GM18498 (cell line): ENCODE measurements around the gene LARP4.
"Not testable (repeated sequence)": the region's sequence is repeated elsewhere in the genome, so short reads cannot be mapped to it uniquely, and the experiment has no call there.

Source experiments
- ATAC-seq: cut with Tn5 transposase; IDR thresholded peaks from one replicate; pipeline ENCODE4 v1.9.1; 2021; ENCODE audit warnings: mild to moderate bottlenecking, moderate library complexity; ENCODE audit not compliant: unreplicated experiment

LARP4 gene

DNA sequence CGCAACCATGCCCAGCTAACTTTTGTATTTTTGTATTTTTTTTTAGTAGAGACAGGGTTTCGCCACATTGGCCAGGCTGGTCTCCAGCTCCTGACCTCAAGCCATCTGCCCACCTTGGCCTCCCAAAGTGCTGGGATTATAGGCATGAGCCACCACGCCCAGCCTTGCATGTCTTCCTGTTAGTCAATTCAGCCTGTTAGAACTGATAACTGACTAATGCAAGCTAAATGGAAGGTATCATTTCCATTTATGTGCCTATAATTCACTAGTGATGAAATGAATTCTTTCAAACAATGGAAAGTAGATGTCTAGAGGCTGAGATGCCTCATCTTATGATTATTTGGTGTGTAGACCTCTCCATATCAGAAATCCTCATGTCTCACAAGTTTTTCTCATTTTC lies 66.8 kb downstream of the LARP4 start:
- no peak for ATAC-seq

DNA sequence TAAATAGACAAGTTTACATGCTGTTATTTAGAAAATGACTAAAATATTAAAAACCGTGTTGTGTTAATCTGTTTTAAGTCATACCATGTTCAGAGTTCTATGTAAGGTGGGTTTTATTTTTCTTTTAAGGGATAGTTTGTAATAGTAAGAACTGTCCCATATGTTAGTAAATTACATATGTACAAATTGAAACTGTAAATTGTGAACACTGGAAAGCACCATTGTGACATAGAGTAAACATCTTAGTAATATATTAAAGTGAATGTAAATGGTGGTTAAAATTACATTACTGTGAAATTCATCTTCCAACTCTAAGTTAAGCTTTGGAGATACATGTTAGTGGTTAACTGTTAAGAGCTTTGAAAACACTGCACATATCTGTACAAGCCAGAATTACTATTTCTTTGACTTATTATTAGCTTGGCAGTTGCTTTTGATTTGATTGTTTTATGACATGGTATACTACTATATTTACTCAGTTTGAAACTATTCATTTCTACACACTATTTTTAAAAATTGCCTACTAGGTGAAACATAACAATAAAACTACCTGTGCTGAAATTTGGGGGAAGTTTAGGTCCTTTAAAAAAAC lies 76.7 kb downstream of the LARP4 start:
- no peak for ATAC-seq

DNA sequence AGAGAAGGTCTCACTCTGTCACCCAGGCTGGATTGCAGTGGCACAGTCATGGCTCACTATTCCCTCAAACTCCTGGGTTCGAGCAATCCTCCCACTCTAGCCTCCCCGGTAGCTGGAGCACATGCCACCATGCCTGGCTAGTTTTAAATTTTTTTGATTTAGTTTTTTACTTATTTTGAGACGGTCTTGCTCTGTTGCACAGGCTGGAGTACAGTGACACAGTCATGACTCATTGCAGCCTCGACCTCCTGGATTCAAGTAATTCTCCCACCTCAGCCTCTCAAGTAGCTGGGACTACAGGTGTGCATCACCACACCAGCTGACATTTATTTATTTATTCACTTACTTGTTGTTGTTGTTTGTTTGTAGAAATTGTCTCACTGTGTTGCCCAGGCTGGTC lies 81.9 kb downstream of the LARP4 start:
- ATAC-seq: no peak

- no peak for ATAC-seq
Observed at GRCh38 chr12:50483488-50483887, 82.8 kb downstream of the LARP4 start.

DNA sequence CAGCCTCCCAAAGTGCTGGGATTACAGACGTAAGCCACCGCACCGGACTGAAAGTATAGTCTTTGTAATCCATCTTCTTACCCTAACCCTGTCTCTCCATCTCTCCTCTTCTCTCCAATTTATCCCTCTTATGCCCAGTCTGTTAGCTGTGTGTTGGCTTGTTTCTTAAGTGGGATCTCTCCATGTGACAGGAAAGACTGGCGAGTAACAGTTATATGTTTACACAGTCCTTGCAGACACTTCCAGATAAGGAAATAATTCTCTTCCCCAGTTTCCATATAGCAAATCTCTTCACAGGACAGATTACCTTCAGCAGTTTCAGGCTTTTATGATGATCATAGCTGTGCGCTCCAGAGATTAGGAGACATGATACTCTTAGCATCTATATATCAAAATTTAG lies 88.1 kb downstream of the LARP4 start:
- ATAC-seq: no peak

DNA sequence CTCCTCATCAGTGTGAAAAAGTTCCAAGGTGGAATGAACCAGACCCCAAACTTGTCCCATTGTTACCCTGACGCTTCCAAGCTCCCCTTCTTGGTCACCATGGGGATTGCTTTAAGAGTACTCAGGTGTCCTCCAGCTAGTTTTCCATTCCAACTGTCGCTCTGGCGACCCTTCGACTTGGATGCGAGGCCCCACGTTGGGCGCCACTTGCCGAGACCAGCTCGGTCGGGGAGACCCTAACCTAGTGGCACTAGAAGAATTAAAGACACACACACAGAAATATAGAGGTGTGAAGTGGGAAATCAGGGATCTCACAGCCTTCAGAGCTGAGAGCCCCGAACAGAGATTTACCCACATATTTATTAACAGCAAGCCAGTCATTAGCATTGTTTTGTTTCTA lies 97.4 kb downstream of the LARP4 start:
- ATAC-seq: not testable (repeated sequence)

- peak; percentile 78 for ATAC-seq
Observed at GRCh38 chr12:50504798-50505674, 104.4 kb downstream of the LARP4 start, which contains the start of gene DIP2B. Gene DIP2B (plus strand): TSS chr12:50504985. CDS start chr12:50505141, 156 bp downstream.

DNA sequence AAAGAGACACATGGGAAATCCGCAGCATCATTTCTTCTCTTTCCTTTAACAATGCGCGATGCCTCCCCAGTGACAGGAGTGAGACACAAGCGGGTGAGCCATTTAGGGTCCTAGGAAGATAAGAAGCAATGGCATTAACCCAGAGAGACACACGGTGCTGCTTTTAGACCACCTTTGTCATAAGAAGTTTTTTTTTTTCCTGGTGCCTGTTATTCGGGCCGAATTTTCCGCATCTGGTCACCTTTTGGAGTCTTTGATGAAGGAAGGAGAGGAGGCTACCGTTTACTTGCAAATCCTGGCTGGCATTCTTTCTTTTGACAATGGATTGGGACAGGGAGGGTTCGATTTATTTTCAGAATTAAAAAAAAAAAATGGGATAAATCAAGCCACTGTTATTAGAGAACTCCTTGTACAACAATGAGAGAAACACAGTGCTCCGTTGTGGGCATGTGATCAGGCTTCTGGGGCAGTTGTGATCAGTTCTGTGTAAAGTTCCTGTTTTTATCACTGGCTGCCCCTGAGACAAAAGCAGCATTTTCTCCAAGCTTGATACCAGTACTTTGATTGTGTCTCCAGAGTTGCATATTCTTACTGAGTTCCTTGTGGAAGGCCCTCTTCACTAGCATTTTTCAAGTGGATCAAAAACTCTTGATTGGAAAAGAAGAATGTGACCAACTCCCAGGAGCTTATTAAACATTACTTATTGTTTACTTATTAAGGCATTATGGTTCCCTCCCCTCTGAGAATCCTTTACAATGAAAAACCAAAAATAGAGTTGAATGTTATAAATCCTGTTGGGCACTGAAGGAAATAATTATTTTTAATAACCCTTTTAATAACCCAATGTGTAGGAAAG lies 105.2 kb downstream of the LARP4 start:
- ATAC-seq: no peak

DNA sequence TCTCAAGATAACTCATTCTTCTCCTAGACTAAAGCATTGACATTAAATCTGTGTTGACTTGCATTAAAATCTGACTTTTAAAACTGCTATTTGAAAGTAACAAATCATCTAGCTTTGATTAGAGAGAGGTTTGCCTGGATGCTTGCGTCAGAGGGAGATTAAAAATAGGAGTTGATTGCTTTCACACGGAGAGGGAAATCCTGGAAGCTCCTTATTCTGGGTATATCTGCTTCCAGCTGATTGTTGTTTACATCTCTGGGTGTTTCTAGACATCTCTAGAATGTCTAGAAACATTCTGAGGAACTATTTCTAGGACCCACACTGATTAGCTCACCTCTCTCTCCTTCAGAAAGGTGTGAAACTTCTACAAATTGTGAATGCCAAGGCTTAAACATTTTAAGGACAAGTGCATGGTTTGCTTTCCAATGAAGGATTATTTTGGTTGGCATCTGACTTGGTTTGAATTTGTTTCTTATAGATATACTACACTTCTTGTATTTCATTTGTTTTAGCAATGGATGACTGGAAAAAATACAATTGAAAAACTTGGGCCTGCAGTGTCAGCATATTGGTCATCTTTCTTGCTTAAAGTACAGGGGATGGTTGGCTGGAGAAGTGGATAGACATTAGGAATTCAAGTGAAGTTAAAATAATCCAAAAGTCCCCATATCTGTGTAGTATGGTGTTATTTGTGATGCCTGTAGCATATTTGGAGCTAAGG lies 106.2 kb downstream of the LARP4 start:
- no peak for ATAC-seq

DNA sequence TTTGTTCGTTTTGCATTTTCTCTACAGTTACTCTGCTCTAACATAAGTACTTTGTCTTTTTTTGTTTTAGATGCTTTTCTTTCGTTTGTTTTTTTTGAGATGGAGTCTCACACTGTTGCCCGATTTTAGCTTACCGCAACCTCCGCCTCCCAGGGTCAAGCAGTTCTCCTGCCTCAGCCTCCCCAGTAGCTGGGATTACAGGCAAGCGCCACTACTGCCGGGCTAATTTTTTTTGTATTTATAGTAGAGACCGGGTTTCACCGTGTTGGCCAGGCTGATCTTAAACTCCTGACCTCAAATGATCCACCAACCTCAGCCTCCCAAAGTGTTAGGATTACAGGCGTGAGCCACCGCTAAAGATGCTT lies 106.8 kb downstream of the LARP4 start:
- no peak for ATAC-seq

- no peak for ATAC-seq
Observed at GRCh38 chr12:50507930-50508329, 107.2 kb downstream of the LARP4 start.

GRCh38 chr12:50508414-50508813 lies 107.7 kb downstream of the LARP4 start:
- ATAC-seq: no peak

- ATAC-seq: no peak
Observed at GRCh38 chr12:50508970-50509663, 108.4 kb downstream of the LARP4 start.

- ATAC-seq: peak; percentile 44
Observed at GRCh38 chr12:50514526-50515276, 114.0 kb downstream of the LARP4 start.

DNA sequence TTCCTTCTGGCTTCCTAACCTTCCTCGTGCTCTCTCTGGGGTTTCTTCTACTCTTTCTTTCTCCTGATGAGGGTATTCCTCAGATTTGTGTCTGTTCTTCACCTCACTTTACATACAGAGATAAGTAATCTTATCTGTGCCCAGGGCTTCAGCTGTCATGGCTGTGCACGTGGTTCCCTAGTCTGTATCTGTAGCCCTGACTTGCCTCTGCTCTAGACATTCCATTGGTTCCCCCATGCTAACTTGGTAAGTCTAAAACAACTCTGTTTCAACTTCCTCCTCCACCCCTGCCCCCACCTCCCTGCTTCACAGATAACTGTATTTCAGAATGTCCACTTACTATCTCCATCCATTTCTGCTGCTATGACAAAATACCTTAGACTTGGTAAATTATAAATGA lies 114.9 kb downstream of the LARP4 start:
- ATAC-seq: no peak

- ATAC-seq: peak; percentile 71
Observed at GRCh38 chr12:50517421-50518048, 116.8 kb downstream of the LARP4 start.

- no peak for ATAC-seq
Observed at GRCh38 chr12:50518090-50518489, 117.4 kb downstream of the LARP4 start.

DNA sequence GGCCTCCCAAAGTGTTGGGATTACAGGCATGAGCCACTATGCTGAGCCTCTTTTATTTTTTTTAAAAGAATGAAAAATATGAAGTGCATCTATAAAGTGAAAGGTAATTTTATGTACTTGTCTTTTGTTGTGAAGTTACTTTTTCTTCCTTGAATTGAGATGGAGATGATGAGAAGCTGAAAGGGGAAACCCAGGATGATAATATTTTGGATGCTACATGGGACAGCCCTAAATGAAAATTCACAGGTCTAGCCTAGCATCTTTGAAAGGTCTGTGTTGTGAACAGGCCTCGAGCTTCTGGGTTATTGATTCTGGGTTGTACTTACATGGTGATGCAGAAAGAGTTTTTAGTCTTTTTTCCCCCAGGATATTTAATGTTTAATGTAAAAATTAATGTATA lies 118.7 kb downstream of the LARP4 start:
- no peak for ATAC-seq
